Panc1 (cell line): Measurements from ENCODE around the gene SPAG4. TPM values are rescaled to one million over a fixed set of nuclear protein-coding genes. Genes with fewer than 3 reads are reported as not detected.

Experiments
- ATAC-seq: fragments of 200-7000 bp; cut with Tn5 transposase; 2 replicates; pipeline ENCODE4 v1.9.1; 2020; ENCODE audit warnings: mild to moderate bottlenecking, moderate library complexity
- BruUV-seq: library from RNA; stranded (reverse); fragments of 400-500 nt; replicated peaks from 2 replicates; lab custom pipeline; 2021; lab: Mats Ljungman, UMichigan
- CTCF ChIA-PET: fragments of 300-600 bp; sonication (Branson Sonifier 250); formaldehyde crosslinking; loops from one replicate; lab custom pipeline; 2022; ENCODE audit warnings: antibody characterized with exemption; lab: Charles Lee
- POLR2A ChIA-PET: fragments of 300-600 bp; sonication (Branson Sonifier 250); formaldehyde crosslinking; loops from one replicate; lab custom pipeline; 2022; ENCODE audit warnings: antibody characterized with exemption; lab: Charles Lee
- DNase-seq: peaks from one replicate; pipeline ENCODE4 v3.0.0-alpha.2; 2010; ENCODE audit warnings: low read depth, low spot score
- H3K27ac ChIP-seq: 2 replicates; pipeline ENCODE4 v1.5.1; 2011; ENCODE audit warnings: mild to moderate bottlenecking, low read length, inconsistent platforms
- H3K27me3 ChIP-seq: fragments of 200-500 bp; sonication (Bioruptor generic); 2 replicates; pipeline ENCODE4 v1.6.0; 2014; ENCODE audit warnings: low read length, inconsistent platforms; ENCODE audit not compliant: control insufficient read depth, insufficient read depth
- H3K36me3 ChIP-seq: fragments of 200-500 bp; sonication (Bioruptor generic); 2 replicates; pipeline ENCODE4 v1.5.1; 2014; ENCODE audit warnings: inconsistent platforms, mild to moderate bottlenecking, low read length, moderate library complexity; ENCODE audit not compliant: control insufficient read depth, insufficient read depth
- H3K4me1 ChIP-seq: 2 replicates; pipeline ENCODE4 v1.5.1; 2011; ENCODE audit warnings: inconsistent platforms, mild to moderate bottlenecking, low read length, moderate library complexity; ENCODE audit not compliant: control insufficient read depth, insufficient read depth
- H3K4me3 ChIP-seq, 2 experiments: 2 replicates each; pipeline ENCODE4 v1.5.1; 2011 to 2012; ENCODE audit warnings: low read depth in 2 of 2, low read length in 2 of 2, mild to moderate bottlenecking in 2 of 2, inconsistent platforms in 1 of 2, moderate library complexity in 1 of 2
- H3K9me3 ChIP-seq: fragments of 200-500 bp; sonication (Bioruptor generic); 2 replicates; pipeline ENCODE4 v1.5.1; 2014; ENCODE audit warnings: low read depth, mild to moderate bottlenecking, inconsistent platforms, low read length, moderate library complexity; ENCODE audit not compliant: control insufficient read depth, insufficient read depth
- POLR2AphosphoS5 ChIP-seq: IDR thresholded peaks from 2 replicates; pipeline ENCODE4 v1.6.1; 2012; ENCODE audit warnings: mild to moderate bottlenecking, low read depth, low read length, moderate library complexity
- SIN3A ChIP-seq: IDR thresholded peaks from 2 replicates; pipeline ENCODE4 v1.6.1; 2012; ENCODE audit warnings: low read depth, mild to moderate bottlenecking, low read length, moderate library complexity, borderline replicate concordance; ENCODE audit not compliant: insufficient read depth
- TCF7L2 ChIP-seq: IDR thresholded peaks from 2 replicates; pipeline ENCODE4 v1.6.1; 2011; ENCODE audit warnings: mild to moderate bottlenecking, low read depth, low read length, inconsistent platforms
- in situ Hi-C: cut with HindIII; loops from 2 replicates; pipeline ENCODE4 v1.10.0; 2016; ENCODE audit warnings: low sequenced_read_pairs, low pct_unique_long_range_greater_than_20kb
- intact Hi-C: fragments of 100-400 bp; cut with micrococcal nuclease; formaldehyde crosslinking; loops from one replicate; pipeline ENCODE4 v1.10.0; 2022; ENCODE audit not compliant: unreplicated experiment
- total RNA-seq: library from RNA; stranded (reverse); gene quantifications from one replicate; pipeline ENCODE4 v1.2.1, GENCODE V29; 2021; ENCODE audit not compliant: unreplicated experiment
- TF ChIP-seq, protein P1 (sequence below): fragments of 450-650 bp; IDR thresholded peaks from 2 replicates; pipeline ENCODE4 v1.5.1; 2017; ENCODE audit warnings: mild to moderate bottlenecking
- TF ChIP-seq, protein P2 (sequence below), 2 experiments: IDR thresholded peaks; 2 replicates each; pipeline ENCODE4 v1.6.1; 2011 to 2012; ENCODE audit warnings: low read depth in 2 of 2, control low read depth in 1 of 2, low read length in 1 of 2, mild to moderate bottlenecking in 1 of 2, moderate library complexity in 1 of 2; ENCODE audit not compliant: insufficient read depth in 1 of 2

SPAG4 gene
- total RNA-seq, 1 experiment from 2014 or later = 17.6 TPM

DNA sequence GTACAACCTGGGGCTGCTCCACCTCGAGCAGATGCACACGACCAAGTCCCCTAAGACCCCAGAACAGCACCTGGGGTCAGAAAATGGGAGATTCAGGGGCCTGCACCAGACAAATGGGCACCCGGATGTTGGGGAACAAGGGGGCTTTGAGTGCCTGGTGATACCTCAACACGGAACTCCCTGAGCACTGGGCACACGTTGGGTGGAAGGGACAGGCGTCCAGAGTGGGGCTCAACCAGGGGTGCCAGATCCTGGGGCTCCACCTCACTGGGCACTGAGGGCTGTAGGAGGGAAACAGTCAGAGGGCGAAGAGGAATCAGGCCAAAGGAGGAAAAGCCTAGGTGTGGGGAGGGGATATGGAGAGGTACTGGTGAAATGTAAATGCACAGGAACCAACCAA, 33.5 kb upstream of the SPAG4 start:
- no peak for ATAC-seq
- in situ Hi-C loops = no loop called here
- Histone ChIP-seq H3K4me1 (no peaks in the 10 kb centered on the region), H3K27me3 (no peaks in the 10 kb centered on the region), H3K9me3 (no peaks in the 10 kb centered on the region), H3K36me3 (no peaks in the 10 kb centered on the region), H3K4me3 (no peak overlapping the region), H3K27ac (no peak overlapping the region)
- CTCF ChIA-PET = no interaction called here
- POLR2A ChIA-PET = interaction anchor here (0.5 kb wide), 1 partner anchor 9 kb away, joined by 3 read pairs; no protein-coding TSS in a partner anchor
- TF ChIP-seq POLR2AphosphoS5 (no peak), SIN3A (no peak), TCF7L2 (no peak)
- TF ChIP-seq, protein P1, sequence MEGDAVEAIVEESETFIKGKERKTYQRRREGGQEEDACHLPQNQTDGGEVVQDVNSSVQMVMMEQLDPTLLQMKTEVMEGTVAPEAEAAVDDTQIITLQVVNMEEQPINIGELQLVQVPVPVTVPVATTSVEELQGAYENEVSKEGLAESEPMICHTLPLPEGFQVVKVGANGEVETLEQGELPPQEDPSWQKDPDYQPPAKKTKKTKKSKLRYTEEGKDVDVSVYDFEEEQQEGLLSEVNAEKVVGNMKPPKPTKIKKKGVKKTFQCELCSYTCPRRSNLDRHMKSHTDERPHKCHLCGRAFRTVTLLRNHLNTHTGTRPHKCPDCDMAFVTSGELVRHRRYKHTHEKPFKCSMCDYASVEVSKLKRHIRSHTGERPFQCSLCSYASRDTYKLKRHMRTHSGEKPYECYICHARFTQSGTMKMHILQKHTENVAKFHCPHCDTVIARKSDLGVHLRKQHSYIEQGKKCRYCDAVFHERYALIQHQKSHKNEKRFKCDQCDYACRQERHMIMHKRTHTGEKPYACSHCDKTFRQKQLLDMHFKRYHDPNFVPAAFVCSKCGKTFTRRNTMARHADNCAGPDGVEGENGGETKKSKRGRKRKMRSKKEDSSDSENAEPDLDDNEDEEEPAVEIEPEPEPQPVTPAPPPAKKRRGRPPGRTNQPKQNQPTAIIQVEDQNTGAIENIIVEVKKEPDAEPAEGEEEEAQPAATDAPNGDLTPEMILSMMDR = no peak
- TF ChIP-seq, protein P2, sequence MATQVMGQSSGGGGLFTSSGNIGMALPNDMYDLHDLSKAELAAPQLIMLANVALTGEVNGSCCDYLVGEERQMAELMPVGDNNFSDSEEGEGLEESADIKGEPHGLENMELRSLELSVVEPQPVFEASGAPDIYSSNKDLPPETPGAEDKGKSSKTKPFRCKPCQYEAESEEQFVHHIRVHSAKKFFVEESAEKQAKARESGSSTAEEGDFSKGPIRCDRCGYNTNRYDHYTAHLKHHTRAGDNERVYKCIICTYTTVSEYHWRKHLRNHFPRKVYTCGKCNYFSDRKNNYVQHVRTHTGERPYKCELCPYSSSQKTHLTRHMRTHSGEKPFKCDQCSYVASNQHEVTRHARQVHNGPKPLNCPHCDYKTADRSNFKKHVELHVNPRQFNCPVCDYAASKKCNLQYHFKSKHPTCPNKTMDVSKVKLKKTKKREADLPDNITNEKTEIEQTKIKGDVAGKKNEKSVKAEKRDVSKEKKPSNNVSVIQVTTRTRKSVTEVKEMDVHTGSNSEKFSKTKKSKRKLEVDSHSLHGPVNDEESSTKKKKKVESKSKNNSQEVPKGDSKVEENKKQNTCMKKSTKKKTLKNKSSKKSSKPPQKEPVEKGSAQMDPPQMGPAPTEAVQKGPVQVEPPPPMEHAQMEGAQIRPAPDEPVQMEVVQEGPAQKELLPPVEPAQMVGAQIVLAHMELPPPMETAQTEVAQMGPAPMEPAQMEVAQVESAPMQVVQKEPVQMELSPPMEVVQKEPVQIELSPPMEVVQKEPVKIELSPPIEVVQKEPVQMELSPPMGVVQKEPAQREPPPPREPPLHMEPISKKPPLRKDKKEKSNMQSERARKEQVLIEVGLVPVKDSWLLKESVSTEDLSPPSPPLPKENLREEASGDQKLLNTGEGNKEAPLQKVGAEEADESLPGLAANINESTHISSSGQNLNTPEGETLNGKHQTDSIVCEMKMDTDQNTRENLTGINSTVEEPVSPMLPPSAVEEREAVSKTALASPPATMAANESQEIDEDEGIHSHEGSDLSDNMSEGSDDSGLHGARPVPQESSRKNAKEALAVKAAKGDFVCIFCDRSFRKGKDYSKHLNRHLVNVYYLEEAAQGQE (IDR thresholded peaks at IDR 0.05; ENCODE audit: insufficient read depth in 1 of 2, low read depth in 2 of 2, low read length in 1 of 2) = no peak
- no TSS peak for BruUV-seq
- intact Hi-C loops = no loop called here
- DNase-seq = no peak

DNA sequence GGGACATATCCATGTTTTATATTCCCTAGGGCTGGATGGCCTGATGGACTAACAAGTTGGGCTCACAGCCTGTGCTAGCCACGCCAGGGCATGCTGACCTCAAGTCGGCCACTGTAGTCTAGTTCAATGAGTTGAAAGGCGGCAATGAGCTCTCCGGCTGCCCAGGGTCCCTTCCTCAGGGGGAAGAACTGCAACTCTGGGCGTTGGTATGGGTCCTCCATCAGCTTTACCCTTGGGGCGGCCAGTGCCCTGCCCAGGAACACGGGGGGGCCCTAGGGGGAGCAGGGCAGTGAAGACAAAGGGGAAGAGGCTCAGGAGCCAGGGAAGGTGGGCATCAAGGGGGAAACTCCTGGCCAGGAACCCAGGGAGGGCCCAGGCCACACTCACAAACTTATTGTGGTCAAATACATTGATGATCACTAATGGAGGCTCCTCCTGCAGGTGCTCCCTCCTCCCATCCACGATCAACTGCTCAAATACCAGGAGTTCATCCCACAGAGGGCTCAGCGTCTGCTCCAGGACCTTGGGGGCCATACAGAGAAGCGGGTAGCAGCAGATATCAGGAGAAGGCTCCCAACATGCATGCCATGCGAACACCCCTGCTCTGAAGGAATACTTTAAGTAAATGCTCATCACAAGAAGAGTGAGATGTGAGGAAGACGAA, 32.8 kb upstream of the SPAG4 start:
- in situ Hi-C loops = no loop called here
- Histone ChIP-seq H3K27me3 (no peaks in the 10 kb centered on the region), H3K4me1 (no peaks in the 10 kb centered on the region), H3K36me3 (no peaks in the 10 kb centered on the region), H3K9me3 (no peaks in the 10 kb centered on the region), H3K27ac (no peak overlapping the region), H3K4me3 (no peak overlapping the region)
- ChIA-PET POLR2A (no interaction called here), CTCF (no interaction called here)
- no peak for DNase-seq
- intact Hi-C loops = no loop called here
- no peak for TF ChIP-seq SIN3A
- TF ChIP-seq, protein P2 (IDR thresholded peaks at IDR 0.05; ENCODE audit: insufficient read depth in 1 of 2, low read depth in 2 of 2, low read length in 1 of 2) = no peak
- TF ChIP-seq, protein P1 = no peak
- TF ChIP-seq TCF7L2 = no peak
- TF ChIP-seq POLR2AphosphoS5 = no peak
- no peak for ATAC-seq
- BruUV-seq = no TSS peak
